OCI-LY3 (cell line): ENCODE data around the gene TMEM164.

Experiments used
- H2AFZ ChIP-seq: fragments of 200-600, 300-600 bp; shearing (Covaris generic); 2 replicates; pipeline ENCODE4 v1.6.0; 2014; ENCODE audit warnings: antibody characterized with exemption, low read depth, low read length
- H3K27ac ChIP-seq: fragments of 200-600, 300-600 bp; sonication (generic); 2 replicates; pipeline ENCODE4 v1.5.1; 2014; ENCODE audit warnings: mild to moderate bottlenecking, low read length, moderate library complexity, mixed read lengths
- H3K27me3 ChIP-seq: fragments of 200-600, 300-600 bp; sonication (generic); 2 replicates; pipeline ENCODE4 v1.6.1; 2014; ENCODE audit warnings: low read depth, low read length, mixed read lengths
- H3K36me3 ChIP-seq: fragments of 200-600, 300-600 bp; sonication (generic); replicated peaks from 2 replicates; pipeline ENCODE3; 2014; ENCODE audit warnings: low read depth, low read length, mixed read lengths
- H3K4me1 ChIP-seq: fragments of 300-600, 200-600 bp; sonication (generic); 2 replicates; pipeline ENCODE4 v1.6.1; 2014; ENCODE audit warnings: low read length, mixed read lengths
- H3K4me2 ChIP-seq: fragments of 200-600, 300-600 bp; sonication (generic); 2 replicates; pipeline ENCODE4 v1.6.1; 2014; ENCODE audit warnings: low read length, mixed read lengths
- H3K4me3 ChIP-seq: fragments of 300-600, 200-600 bp; sonication (generic); 2 replicates; pipeline ENCODE4 v1.5.1; 2014; ENCODE audit warnings: antibody characterized with exemption, mild to moderate bottlenecking, low read length, moderate library complexity
- H3K79me2 ChIP-seq: fragments of 300-600, 200-600 bp; shearing (Covaris generic); 2 replicates; pipeline ENCODE4 v1.6.1; 2014; ENCODE audit warnings: mild to moderate bottlenecking, low read length, mixed read lengths
- H3K9ac ChIP-seq: fragments of 300-600, 200-600 bp; shearing (Covaris generic); 2 replicates; pipeline ENCODE4 v1.6.0; 2014; ENCODE audit warnings: mild to moderate bottlenecking, low read length, moderate library complexity
- H3K9me3 ChIP-seq: fragments of 200-600, 300-600 bp; shearing (Covaris generic); 2 replicates; pipeline ENCODE4 v1.6.1; 2014; ENCODE audit warnings: low read length, mixed read lengths; ENCODE audit not compliant: insufficient read depth
- H4K20me1 ChIP-seq: fragments of 200-600, 300-600 bp; sonication (generic); 2 replicates; pipeline ENCODE4 v1.6.1; 2016; ENCODE audit warnings: low read length, mixed read lengths; ENCODE audit not compliant: insufficient read depth
- CTCF ChIP-seq: fragments of 200-600, 300-600 bp; sonication (generic); IDR thresholded peaks from 2 replicates; pipeline ENCODE4 v1.5.1; 2014; ENCODE audit warnings: antibody characterized with exemption, low read length, low read depth
- EZH2phosphoT487 ChIP-seq: fragments of 200-600 bp; shearing (Covaris generic); IDR thresholded peaks from 2 replicates; pipeline ENCODE4 v1.6.1; 2018; ENCODE audit warnings: antibody characterized with exemption, mixed run types, low read depth

TMEM164 gene

GRCh38 chrX:110212299-110212698 is 209.4 kb downstream of the TMEM164 start:
- no peaks in the 10 kb centered on the region for H3K4me1 ChIP-seq
- no peaks in the 10 kb centered on the region for H4K20me1 ChIP-seq
- H3K4me3 ChIP-seq = no peak overlapping the region
- no peaks in the 10 kb centered on the region for H3K36me3 ChIP-seq
- no peaks in the 10 kb centered on the region for H3K79me2 ChIP-seq
- no peaks in the 10 kb centered on the region for H3K27me3 ChIP-seq
- no peak overlapping the region for H3K4me2 ChIP-seq
- H3K9ac ChIP-seq = no peak overlapping the region
- TF ChIP-seq CTCF (no peak), EZH2phosphoT487 (no peak)
- H3K27ac ChIP-seq = no peak overlapping the region
- H2AFZ ChIP-seq = no peak overlapping the region
- no peaks in the 10 kb centered on the region for H3K9me3 ChIP-seq

GRCh38 chrX:110213183-110213582 is 210.3 kb downstream of the TMEM164 start:
- H4K20me1 ChIP-seq = no peaks in the 10 kb centered on the region
- TF ChIP-seq EZH2phosphoT487 (no peak), CTCF (no peak)
- H3K4me1 ChIP-seq = no peaks in the 10 kb centered on the region

GRCh38 chrX:110214684-110215083 is 211.8 kb downstream of the TMEM164 start:
- Histone ChIP-seq H3K36me3 (no peaks in the 10 kb centered on the region), H3K9ac (no peak overlapping the region), H3K4me2 (no peak overlapping the region), H3K79me2 (no peaks in the 10 kb centered on the region), H3K4me1 (no peaks in the 10 kb centered on the region), H2AFZ (no peak overlapping the region), H3K27ac (no peak overlapping the region), H4K20me1 (no peaks in the 10 kb centered on the region), H3K27me3 (no peaks in the 10 kb centered on the region), H3K4me3 (no peak overlapping the region), H3K9me3 (no peaks in the 10 kb centered on the region)
- TF ChIP-seq EZH2phosphoT487 (no peak), CTCF (no peak)

More at GRCh38 chrX:110213183-110213582, 210.3 kb downstream of the TMEM164 start:
- no peaks in the 10 kb centered on the region for H3K27me3 ChIP-seq
- H3K27ac ChIP-seq = no peak overlapping the region
- H3K9ac ChIP-seq = no peak overlapping the region
- H3K9me3 ChIP-seq = no peaks in the 10 kb centered on the region
- H3K36me3 ChIP-seq = no peaks in the 10 kb centered on the region
- no peak overlapping the region for H3K4me2 ChIP-seq
- no peak overlapping the region for H2AFZ ChIP-seq
- no peaks in the 10 kb centered on the region for H3K79me2 ChIP-seq
- no peak overlapping the region for H3K4me3 ChIP-seq

- no peaks in the 10 kb centered on the region for H3K79me2 ChIP-seq
- no peaks in the 10 kb centered on the region for H3K9me3 ChIP-seq
- H3K27me3 ChIP-seq = no peaks in the 10 kb centered on the region
- no peaks in the 10 kb centered on the region for H3K36me3 ChIP-seq
- no peak overlapping the region for H3K9ac ChIP-seq
- H3K27ac ChIP-seq = no peak overlapping the region
- no peak overlapping the region for H3K4me2 ChIP-seq
- no peaks in the 10 kb centered on the region for H3K4me1 ChIP-seq
- H2AFZ ChIP-seq = no peak overlapping the region
- TF ChIP-seq EZH2phosphoT487 (no peak), CTCF (no peak)
- no peaks in the 10 kb centered on the region for H4K20me1 ChIP-seq
- no peak overlapping the region for H3K4me3 ChIP-seq
Observed at GRCh38 chrX:110215411-110215810, 212.5 kb downstream of the TMEM164 start.
